ENCODE results near the gene ARHGEF26.

ARHGEF26 gene

DNA sequence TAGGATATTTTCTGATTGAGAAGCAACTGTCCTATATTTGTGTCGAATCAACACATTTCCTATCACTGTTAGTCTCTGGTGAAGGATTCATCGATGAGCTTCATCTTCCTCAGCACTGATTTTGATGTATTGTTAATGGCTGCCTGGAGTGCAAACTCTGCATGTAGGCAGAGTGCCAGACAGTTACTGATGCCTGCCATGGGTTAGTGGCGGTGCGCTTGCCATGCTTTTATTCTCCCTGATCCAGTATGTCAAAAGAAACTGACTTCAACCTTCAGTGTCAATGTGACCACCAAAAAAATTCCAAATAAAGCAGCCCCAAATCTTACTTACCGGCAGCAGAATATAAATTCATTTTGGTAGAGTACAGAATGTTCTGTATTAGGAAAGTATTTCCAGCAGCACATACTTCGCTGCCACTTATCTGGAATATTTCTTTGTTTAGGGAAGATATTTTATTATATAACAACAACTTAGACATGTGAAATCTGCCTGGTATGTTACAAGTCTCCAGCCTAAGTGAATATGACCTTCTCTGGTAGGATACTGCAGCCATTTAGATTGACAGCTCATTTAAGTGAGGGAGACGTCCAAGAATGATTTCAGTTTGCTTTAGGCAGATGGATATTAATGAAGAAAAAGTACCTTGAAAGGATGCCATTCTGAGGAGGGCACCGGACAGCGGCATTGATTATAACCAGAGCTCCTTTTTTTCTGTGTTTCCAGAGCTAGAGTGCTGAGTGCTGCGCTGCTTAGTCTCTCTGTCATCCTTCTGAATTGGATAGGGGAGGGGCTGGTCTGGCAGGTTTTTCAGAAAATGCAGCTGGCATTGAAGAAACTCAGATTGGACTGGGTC, 59.9 kb downstream of the ARHGEF26 start:
- H3K4me3 ChIP-seq (ENCODE audit: low read depth, low read length), result no peak overlapping the region
- DNase-seq (ENCODE audit: low read depth), result no peak
- TF ChIP-seq MAX (IDR thresholded peaks at IDR 0.05; ENCODE audit: low read depth, low read length) (no peak), MYC (IDR thresholded peaks at IDR 0.05; ENCODE audit: low read depth, low read length) (no peak), CTCF (IDR thresholded peaks at IDR 0.05; ENCODE audit: low read depth, low read length) (no peak), POLR2A (IDR thresholded peaks at IDR 0.05; ENCODE audit: extremely low read depth, insufficient read length) (no peak)

GRCh38 chr3:154182322-154182922, 61.2 kb downstream of the ARHGEF26 start:
- TF ChIP-seq MYC (IDR thresholded peaks at IDR 0.05; ENCODE audit: low read depth, low read length) (no peak), MAX (IDR thresholded peaks at IDR 0.05; ENCODE audit: low read depth, low read length) (no peak), POLR2A (IDR thresholded peaks at IDR 0.05; ENCODE audit: extremely low read depth, insufficient read length) (no peak), CTCF (IDR thresholded peaks at IDR 0.05; ENCODE audit: low read depth, low read length) (no peak)
- DNase-seq (ENCODE audit: low read depth), result no peak
- no peak overlapping the region for H3K4me3 ChIP-seq (ENCODE audit: low read depth, low read length)

GRCh38 chr3:154182975-154183374, 61.8 kb downstream of the ARHGEF26 start:
- DNase-seq (ENCODE audit: low read depth), result no peak
- no peak overlapping the region for H3K4me3 ChIP-seq (ENCODE audit: low read depth, low read length)
- TF ChIP-seq MYC (IDR thresholded peaks at IDR 0.05; ENCODE audit: low read depth, low read length) (no peak), CTCF (IDR thresholded peaks at IDR 0.05; ENCODE audit: low read depth, low read length) (no peak), MAX (IDR thresholded peaks at IDR 0.05; ENCODE audit: low read depth, low read length) (no peak), POLR2A (IDR thresholded peaks at IDR 0.05; ENCODE audit: extremely low read depth, insufficient read length) (no peak)

DNA sequence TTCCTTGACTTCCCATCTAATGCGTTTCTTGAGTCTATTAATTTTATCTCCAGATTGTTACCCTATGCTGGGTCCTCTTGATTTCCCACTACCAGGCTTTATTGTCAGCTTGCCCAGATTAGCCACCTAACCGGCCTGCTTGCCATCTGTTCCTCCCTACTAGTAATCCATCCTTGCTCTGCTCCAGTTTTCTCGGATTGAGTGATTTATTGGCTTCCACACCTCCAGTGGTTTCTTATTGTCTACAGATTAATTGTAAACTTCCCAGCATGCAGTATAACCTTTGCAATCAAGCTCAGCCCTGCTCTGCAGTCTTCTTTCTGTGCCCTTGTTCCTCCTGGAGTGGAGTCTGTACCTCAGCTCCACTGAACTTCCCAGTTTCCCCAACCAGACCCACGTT, 63.4 kb downstream of the ARHGEF26 start:
- DNase-seq (ENCODE audit: low read depth), result no peak
- no peak for TF ChIP-seq MYC (IDR thresholded peaks at IDR 0.05; ENCODE audit: low read depth, low read length)
- no peak for TF ChIP-seq MAX (IDR thresholded peaks at IDR 0.05; ENCODE audit: low read depth, low read length)
- TF ChIP-seq CTCF (IDR thresholded peaks at IDR 0.05; ENCODE audit: low read depth, low read length), result no peak
- no peak for TF ChIP-seq POLR2A (IDR thresholded peaks at IDR 0.05; ENCODE audit: extremely low read depth, insufficient read length)
- no peak overlapping the region for H3K4me3 ChIP-seq (ENCODE audit: low read depth, low read length)

DNA sequence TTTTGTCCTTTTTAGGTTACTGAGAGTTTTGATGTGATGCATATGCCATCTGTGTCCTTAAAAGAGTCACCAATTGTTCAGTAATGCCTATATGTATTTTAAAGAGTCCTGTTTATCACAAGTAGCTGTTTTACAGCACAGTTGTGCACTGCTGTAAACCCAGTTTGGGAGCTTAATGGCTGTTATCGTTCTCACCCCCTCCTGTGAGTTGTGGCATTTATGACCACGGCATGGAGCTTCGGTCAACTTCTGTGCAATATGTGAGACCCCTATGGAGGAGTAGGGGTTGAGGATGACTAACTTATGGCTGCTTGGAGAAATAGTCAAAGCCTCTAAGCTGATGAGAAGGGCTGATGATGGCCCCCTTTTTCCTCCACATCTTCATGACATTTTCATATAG, 67.2 kb downstream of the ARHGEF26 start:
- DNase-seq (ENCODE audit: low read depth), result no peak
- H3K4me3 ChIP-seq (ENCODE audit: low read depth, low read length), result no peak overlapping the region
- TF ChIP-seq CTCF (IDR thresholded peaks at IDR 0.05; ENCODE audit: low read depth, low read length), result no peak
- no peak for TF ChIP-seq POLR2A (IDR thresholded peaks at IDR 0.05; ENCODE audit: extremely low read depth, insufficient read length)
- no peak for TF ChIP-seq MAX (IDR thresholded peaks at IDR 0.05; ENCODE audit: low read depth, low read length)
- no peak for TF ChIP-seq MYC (IDR thresholded peaks at IDR 0.05; ENCODE audit: low read depth, low read length)
